Natural killer cell (primary cell): Measurements from ENCODE around the gene HORMAD1. TPM values are rescaled to one million over a fixed set of nuclear protein-coding genes. Genes with fewer than 3 reads are reported as not detected.

Source experiments
- ATAC-seq, 3 donors: fragments of 150-1000 bp in 2 of 3; fragments of 200-7000 bp in 1 of 3; cut with Tn5 transposase; 1 replicate in 1 of 3; 2 replicates in 2 of 3; pipeline ENCODE4 v1.10.0; 2021; ENCODE audit warnings: mild to moderate bottlenecking in 2 of 3, moderate library complexity in 2 of 3
- DNase-seq, 2 donors: peaks; one replicate each; pipeline versions ENCODE4 v3.0.0 to v3.0.0-alpha.2; 2013 to 2021; ENCODE audit warnings: mixed read lengths in 1 of 2
- H3K27ac ChIP-seq: one replicate; pipeline ENCODE4 v1.5.1; 2013; ENCODE audit warnings: mild to moderate bottlenecking, low read length
- H3K27me3 ChIP-seq: one replicate; pipeline ENCODE4 v1.6.1; 2013; ENCODE audit warnings: low read length; ENCODE audit not compliant: control insufficient read depth, insufficient read depth
- H3K36me3 ChIP-seq: one replicate; pipeline ENCODE4 v1.6.1; 2013; ENCODE audit warnings: low read length; ENCODE audit not compliant: control insufficient read depth, insufficient read depth
- H3K4me1 ChIP-seq: one replicate; pipeline ENCODE4 v1.6.1; 2013; ENCODE audit warnings: low read length; ENCODE audit not compliant: control insufficient read depth, insufficient read depth
- H3K4me3 ChIP-seq: one replicate; pipeline ENCODE4 v1.5.1; 2013; ENCODE audit warnings: low read length
- H3K9me3 ChIP-seq: one replicate; pipeline ENCODE4 v1.6.1; 2013; ENCODE audit warnings: low read length; ENCODE audit not compliant: control insufficient read depth, insufficient read depth
- H3K27ac Mint-ChIP-seq, 2 donors: one replicate each; pipeline ENCODE4 v1.8.0; 2022; ENCODE audit warnings: mild to moderate bottlenecking in 2 of 2, mixed read lengths in 2 of 2, moderate library complexity in 1 of 2
- H3K27me3 Mint-ChIP-seq, 2 donors: one replicate each; pipeline ENCODE4 v1.8.0; 2022; ENCODE audit warnings: low read depth in 2 of 2, mixed read lengths in 2 of 2
- H3K36me3 Mint-ChIP-seq: one replicate; pipeline ENCODE4 v1.8.0; 2022; ENCODE audit warnings: mixed read lengths
- H3K4me1 Mint-ChIP-seq, 2 donors: one replicate each; pipeline ENCODE4 v1.8.0; 2022; ENCODE audit warnings: mixed read lengths in 2 of 2
- H3K4me3 Mint-ChIP-seq: one replicate; pipeline ENCODE4 v1.8.0; 2022; ENCODE audit warnings: mild to moderate bottlenecking, moderate library complexity, mixed read lengths
- H3K9me3 Mint-ChIP-seq, 2 donors: one replicate each; pipeline ENCODE4 v1.8.0; 2022; ENCODE audit warnings: mixed read lengths in 2 of 2
- CTCF ChIP-seq: fragments of 200-600 bp; IDR thresholded peaks from one replicate; pipeline ENCODE4 v1.8.0; 2022; ENCODE audit warnings: antibody characterized with exemption
- WGBS: methylation state at CpG from one replicate; pipeline ENCODE4 v1.1.7; 2013; ENCODE audit warnings: missing lambda C conversion rate; ENCODE audit not compliant: insufficient coverage; 5-methylcytosine and 5-hydroxymethylcytosine counted together
- intact Hi-C: fragments of 100-400 bp; cut with micrococcal nuclease; formaldehyde crosslinking; loops from one replicate; pipeline ENCODE4 v1.14.2; 2022
- total RNA-seq, 4 donors: library from RNA; stranded (reverse); fragments of 120-200 nt in 1 of 4; gene quantifications; one replicate each; pipeline versions ENCODE4 v1.2.3 to v1.2.4, GENCODE V29; 2013 to 2022

HORMAD1 gene
- total RNA-seq, 3 donors from 2014 or later (not counting 1 experiment from before 2014, with no cell fraction given) = 0.57 to 0.65 TPM; not detected in 1

DNA sequence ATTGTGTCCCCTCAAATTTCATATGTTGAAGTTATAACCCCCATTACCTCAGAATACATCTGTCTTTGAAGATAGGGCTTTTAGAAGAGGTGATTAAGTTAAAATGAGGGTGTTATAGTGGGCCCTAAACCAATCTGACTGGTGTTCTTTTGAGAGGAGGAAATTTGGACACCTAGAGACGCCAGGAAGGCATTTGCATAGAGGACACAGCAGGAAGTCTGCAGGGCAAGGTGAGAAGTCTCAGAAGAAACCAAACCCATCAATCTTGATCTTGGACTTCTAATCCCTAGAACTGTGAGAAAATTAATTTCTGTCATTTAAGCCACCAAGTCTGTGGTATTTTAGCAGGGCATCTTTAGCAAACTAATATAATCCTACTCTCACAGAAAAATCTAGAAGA, 36.8 kb downstream of the HORMAD1 start:
- intact Hi-C loops = no loop called here
- DNase-seq (peak in 1 of 2 donors; percentile 49), ATAC-seq (peak; percentile 81 to 93 (median 89))
- peaks cover 11% of the 10 kb centered on the region for H3K36me3 ChIP-seq
- peak overlapping the region; percentile 24 for H3K27ac ChIP-seq
- 0% methylated on average over 1 of the region's 1 CpG for WGBS
- peaks cover 6 to 11% of the 10 kb centered on the region in 2 donors for H3K4me1 Mint-ChIP-seq
- H3K9me3 ChIP-seq = no peaks in the 10 kb centered on the region
- H3K4me1 ChIP-seq = peaks cover 15% of the 10 kb centered on the region
- H3K9me3 Mint-ChIP-seq = no peaks in the 10 kb centered on the region
- H3K4me3 Mint-ChIP-seq = peak overlapping the region; percentile 64
- no peak overlapping the region for H3K4me3 ChIP-seq
- H3K27me3 ChIP-seq = no peaks in the 10 kb centered on the region
- no peak for TF ChIP-seq CTCF
- H3K36me3 Mint-ChIP-seq = no peaks in the 10 kb centered on the region
- H3K27ac Mint-ChIP-seq = peak overlapping the region; percentile 81 to 84
- H3K27me3 Mint-ChIP-seq = no peaks in the 10 kb centered on the region

GRCh38 chr1:150678988-150679387, 41.7 kb downstream of the HORMAD1 start:
- Mint-ChIP-seq H3K9me3 (no peaks in the 10 kb centered on the region), H3K36me3 (no peaks in the 10 kb centered on the region), H3K27ac (no peak overlapping the region), H3K27me3 (no peaks in the 10 kb centered on the region), H3K4me3 (no peak overlapping the region), H3K4me1 (peaks cover 4% of the 10 kb centered on the region in 2 donors)
- ATAC-seq = no peak
- no peak overlapping the region for H3K27ac ChIP-seq
- H3K36me3 ChIP-seq = peaks cover 6% of the 10 kb centered on the region
- H3K27me3 ChIP-seq = no peaks in the 10 kb centered on the region
- DNase-seq = no peak
- no CpG with 5 or more reads among the region's 1 CpG for whole genome bisulfite sequencing
- H3K4me3 ChIP-seq = no peak overlapping the region
- TF ChIP-seq CTCF = no peak
- H3K4me1 ChIP-seq = peaks cover 6% of the 10 kb centered on the region
- no peaks in the 10 kb centered on the region for H3K9me3 ChIP-seq
- intact Hi-C loops = no loop called here

DNA sequence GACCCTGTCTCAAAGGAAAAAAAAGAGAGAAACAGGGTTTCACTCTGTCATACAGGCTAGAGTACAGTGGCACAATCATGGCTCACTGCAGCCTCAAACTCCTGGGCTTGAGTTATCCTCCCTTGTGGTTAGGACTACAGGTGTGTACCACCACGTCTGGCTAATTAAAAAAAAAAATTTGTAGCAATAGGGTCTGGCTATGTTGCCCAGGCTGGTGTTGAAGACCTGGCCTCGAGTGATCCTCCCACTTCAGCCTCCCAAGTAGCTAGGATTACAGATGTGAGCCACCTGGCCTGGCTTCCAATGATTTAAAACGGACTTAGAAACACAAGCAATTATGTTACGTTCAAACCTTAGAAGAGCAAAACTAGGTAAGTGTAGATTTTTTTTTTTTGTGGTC, 45.8 kb downstream of the HORMAD1 start:
- Histone ChIP-seq H3K4me1 (no peaks in the 10 kb centered on the region), H3K27me3 (no peaks in the 10 kb centered on the region), H3K9me3 (no peaks in the 10 kb centered on the region), H3K27ac (no peak overlapping the region), H3K36me3 (no peaks in the 10 kb centered on the region), H3K4me3 (no peak overlapping the region)
- ATAC-seq = no peak
- no peak overlapping the region for H3K4me3 Mint-ChIP-seq
- no peak overlapping the region for H3K27ac Mint-ChIP-seq
- no peak for TF ChIP-seq CTCF
- intact Hi-C loops = no loop called here
- no peak for DNase-seq
- H3K4me1 Mint-ChIP-seq = no peaks in the 10 kb centered on the region
- 74% methylated on average over 2 of the region's 4 CpGs for WGBS
- no peaks in the 10 kb centered on the region for H3K36me3 Mint-ChIP-seq
- no peaks in the 10 kb centered on the region for H3K27me3 Mint-ChIP-seq
- no peaks in the 10 kb centered on the region for H3K9me3 Mint-ChIP-seq

GRCh38 chr1:150663321-150663720, 57.4 kb downstream of the HORMAD1 start:
- no peak for TF ChIP-seq CTCF
- Mint-ChIP-seq H3K4me1 (peaks cover 0 to 4% of the 10 kb centered on the region in 2 donors), H3K36me3 (peaks cover 10% of the 10 kb centered on the region), H3K9me3 (no peaks in the 10 kb centered on the region), H3K27ac (no peak overlapping the region), H3K27me3 (no peaks in the 10 kb centered on the region), H3K4me3 (no peak overlapping the region)
- no peak overlapping the region for H3K4me3 ChIP-seq
- no peaks in the 10 kb centered on the region for H3K9me3 ChIP-seq
- no peaks in the 10 kb centered on the region for H3K4me1 ChIP-seq
- ATAC-seq = no peak
- peaks cover 17% of the 10 kb centered on the region for H3K36me3 ChIP-seq
- no peaks in the 10 kb centered on the region for H3K27me3 ChIP-seq
- intact Hi-C loops = no loop called here
- H3K27ac ChIP-seq = no peak overlapping the region
- DNase-seq = no peak
- WGBS = 95% methylated on average over 7 of the region's 7 CpGs
